ENCODE measurements around the gene HACD4. TPM values are rescaled to one million over a fixed set of nuclear protein-coding genes. Genes with fewer than 3 reads are reported as not detected.

HACD4 gene
- total and polyA plus RNA-seq, 2 experiments from 2014 or later = 1.2 to 1.3 TPM

- no peak for DNase-seq (ENCODE audit: low spot score)
- no peaks in the 10 kb centered on the region for H4K20me1 ChIP-seq (ENCODE audit: insufficient read depth, poor library complexity, severe bottlenecking)
These were observed 1.8 kb downstream of the HACD4 start for GRCh38 chr9:21029661-21030060.

GRCh38 chr9:21028466-21028865, 3.0 kb downstream of the HACD4 start:
- Histone ChIP-seq H3K9me2 (replicated peaks; ENCODE audit: insufficient read depth) (no peaks in the 10 kb centered on the region), H2AFZ (no peak overlapping the region), H3K9me3 (ENCODE audit: low read depth) (no peaks in the 10 kb centered on the region), H3K27me3 (no peaks in the 10 kb centered on the region), H3K27ac (no peak overlapping the region), H3K4me1 (ENCODE audit: insufficient read depth) (peaks cover 4% of the 10 kb centered on the region), H3K4me3 (no peak overlapping the region), H4K20me1 (ENCODE audit: insufficient read depth, poor library complexity, severe bottlenecking) (no peaks in the 10 kb centered on the region), H3K4me2 (no peak overlapping the region), H3K36me3 (replicated peaks; ENCODE audit: insufficient read depth, low read depth) (no peaks in the 10 kb centered on the region), H3K79me2 (no peaks in the 10 kb centered on the region)
- TF ChIP-seq EZH2phosphoT487 (IDR thresholded peaks at IDR 0.05; ENCODE audit: low read depth, severe bottlenecking, unreplicated experiment) = no peak
- TF ChIP-seq, protein P1, sequence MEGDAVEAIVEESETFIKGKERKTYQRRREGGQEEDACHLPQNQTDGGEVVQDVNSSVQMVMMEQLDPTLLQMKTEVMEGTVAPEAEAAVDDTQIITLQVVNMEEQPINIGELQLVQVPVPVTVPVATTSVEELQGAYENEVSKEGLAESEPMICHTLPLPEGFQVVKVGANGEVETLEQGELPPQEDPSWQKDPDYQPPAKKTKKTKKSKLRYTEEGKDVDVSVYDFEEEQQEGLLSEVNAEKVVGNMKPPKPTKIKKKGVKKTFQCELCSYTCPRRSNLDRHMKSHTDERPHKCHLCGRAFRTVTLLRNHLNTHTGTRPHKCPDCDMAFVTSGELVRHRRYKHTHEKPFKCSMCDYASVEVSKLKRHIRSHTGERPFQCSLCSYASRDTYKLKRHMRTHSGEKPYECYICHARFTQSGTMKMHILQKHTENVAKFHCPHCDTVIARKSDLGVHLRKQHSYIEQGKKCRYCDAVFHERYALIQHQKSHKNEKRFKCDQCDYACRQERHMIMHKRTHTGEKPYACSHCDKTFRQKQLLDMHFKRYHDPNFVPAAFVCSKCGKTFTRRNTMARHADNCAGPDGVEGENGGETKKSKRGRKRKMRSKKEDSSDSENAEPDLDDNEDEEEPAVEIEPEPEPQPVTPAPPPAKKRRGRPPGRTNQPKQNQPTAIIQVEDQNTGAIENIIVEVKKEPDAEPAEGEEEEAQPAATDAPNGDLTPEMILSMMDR (IDR thresholded peaks at IDR 0.05; ENCODE audit: poor library complexity) = no peak
- TF ChIP-seq EZH2 (IDR thresholded peaks at IDR 0.05; ENCODE audit: borderline replicate concordance) = no peak
- DNase-seq (ENCODE audit: low spot score) = no peak
- 50% methylated on average over 3 of the region's 3 CpGs for WGBS (ENCODE audit: low lambda C conversion rate, missing lambda C conversion rate)

More at GRCh38 chr9:21029661-21030060, 1.8 kb downstream of the HACD4 start:
- Histone ChIP-seq H3K9me2 (replicated peaks; ENCODE audit: insufficient read depth) (no peaks in the 10 kb centered on the region), H3K27me3 (no peaks in the 10 kb centered on the region), H3K4me1 (ENCODE audit: insufficient read depth) (peaks cover 4% of the 10 kb centered on the region), H2AFZ (no peak overlapping the region), H3K4me2 (no peak overlapping the region), H3K4me3 (no peak overlapping the region), H3K79me2 (no peaks in the 10 kb centered on the region), H3K36me3 (replicated peaks; ENCODE audit: insufficient read depth, low read depth) (no peaks in the 10 kb centered on the region), H3K9me3 (ENCODE audit: low read depth) (no peaks in the 10 kb centered on the region), H3K27ac (no peak overlapping the region)
- TF ChIP-seq, protein P1 (IDR thresholded peaks at IDR 0.05; ENCODE audit: poor library complexity) = no peak
- no peak for TF ChIP-seq EZH2 (IDR thresholded peaks at IDR 0.05; ENCODE audit: borderline replicate concordance)
- TF ChIP-seq EZH2phosphoT487 (IDR thresholded peaks at IDR 0.05; ENCODE audit: low read depth, severe bottlenecking, unreplicated experiment) = no peak
- 84% methylated on average over 8 of the region's 8 CpGs for WGBS (ENCODE audit: low lambda C conversion rate, missing lambda C conversion rate)

- no peaks in the 10 kb centered on the region for H3K79me2 ChIP-seq
- H3K4me1 ChIP-seq (ENCODE audit: insufficient read depth) = peaks cover 4% of the 10 kb centered on the region
- no peaks in the 10 kb centered on the region for H3K9me2 ChIP-seq (replicated peaks; ENCODE audit: insufficient read depth)
- H3K36me3 ChIP-seq (replicated peaks; ENCODE audit: insufficient read depth, low read depth) = no peaks in the 10 kb centered on the region
- no peak for TF ChIP-seq EZH2phosphoT487 (IDR thresholded peaks at IDR 0.05; ENCODE audit: low read depth, severe bottlenecking, unreplicated experiment)
- TF ChIP-seq, protein P1 (IDR thresholded peaks at IDR 0.05; ENCODE audit: poor library complexity) = no peak
- H3K9me3 ChIP-seq (ENCODE audit: low read depth) = no peaks in the 10 kb centered on the region
- H3K27ac ChIP-seq = no peak overlapping the region
- H4K20me1 ChIP-seq (ENCODE audit: insufficient read depth, poor library complexity, severe bottlenecking) = no peaks in the 10 kb centered on the region
- no peak overlapping the region for H3K4me2 ChIP-seq
- H3K4me3 ChIP-seq = no peak overlapping the region
- H3K27me3 ChIP-seq = no peaks in the 10 kb centered on the region
- no peak for DNase-seq (ENCODE audit: low spot score)
- no peak overlapping the region for H2AFZ ChIP-seq
- whole genome bisulfite sequencing (ENCODE audit: low lambda C conversion rate, missing lambda C conversion rate) = 72% methylated on average over 4 of the region's 4 CpGs
These were observed 4.1 kb downstream of the HACD4 start for GRCh38 chr9:21027295-21027694.

DNA sequence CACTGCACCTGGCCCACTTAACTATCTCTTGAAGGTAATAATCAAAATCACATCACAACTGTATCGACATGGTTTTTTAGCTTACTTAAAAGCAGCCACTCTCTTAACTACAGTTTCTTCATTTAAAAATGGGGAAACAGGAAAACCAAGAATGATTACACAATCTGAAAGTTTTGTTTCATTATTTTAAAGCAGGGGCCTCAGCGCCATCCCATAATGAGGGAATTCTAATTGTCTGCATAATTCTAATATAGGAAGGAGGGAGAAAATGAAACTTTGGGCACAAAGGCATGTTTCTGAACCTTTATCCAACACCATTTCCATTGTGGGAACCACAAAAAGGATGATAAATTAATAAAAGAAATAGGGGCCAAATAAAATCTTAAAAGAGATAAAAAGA, 7.6 kb downstream of the HACD4 start:
- H3K79me2 ChIP-seq = no peaks in the 10 kb centered on the region

More for the DNA sequence above, 7.6 kb downstream of the HACD4 start:
- no peaks in the 10 kb centered on the region for H3K4me1 ChIP-seq (ENCODE audit: insufficient read depth)
- 96% methylated on average over 2 of the region's 2 CpGs for WGBS (ENCODE audit: low lambda C conversion rate, missing lambda C conversion rate)
- no peak overlapping the region for H2AFZ ChIP-seq
- H3K27me3 ChIP-seq = no peaks in the 10 kb centered on the region
- H3K36me3 ChIP-seq (replicated peaks; ENCODE audit: insufficient read depth, low read depth) = no peaks in the 10 kb centered on the region
- TF ChIP-seq, protein P1 (IDR thresholded peaks at IDR 0.05; ENCODE audit: poor library complexity) = no peak
- TF ChIP-seq EZH2phosphoT487 (IDR thresholded peaks at IDR 0.05; ENCODE audit: low read depth, severe bottlenecking, unreplicated experiment) (no peak), EZH2 (IDR thresholded peaks at IDR 0.05; ENCODE audit: borderline replicate concordance) (no peak)
- DNase-seq (ENCODE audit: low spot score) = no peak
- H3K4me2 ChIP-seq = no peak overlapping the region
- H3K9me3 ChIP-seq (ENCODE audit: low read depth) = no peaks in the 10 kb centered on the region
- H3K27ac ChIP-seq = no peak overlapping the region
- H3K9me2 ChIP-seq (replicated peaks; ENCODE audit: insufficient read depth) = no peaks in the 10 kb centered on the region
- no peak overlapping the region for H3K4me3 ChIP-seq
- H4K20me1 ChIP-seq (ENCODE audit: insufficient read depth, poor library complexity, severe bottlenecking) = no peaks in the 10 kb centered on the region

All from hepatocyte (in vitro differentiated cells).